Spleen (tissue), 11 donors: Measurements from ENCODE around the gene NPY5R. TPM values are rescaled to one million over a fixed set of nuclear protein-coding genes. Genes with fewer than 3 reads are reported as not detected.

Experiments
- DNase-seq: peaks from one replicate; pipeline ENCODE4 v3.0.0-alpha.2; 2020
- H3K27ac ChIP-seq, 8 donors: fragments of 200-600 bp; sonication (generic) in 7 of 8; 1 replicate in 4 of 8; 2 replicates in 4 of 8; pipeline versions ENCODE4 v1.5.0 to v1.8.0; 2016 to 2021; ENCODE audit warnings: inconsistent platforms in 4 of 8, mild to moderate bottlenecking in 4 of 8, moderate library complexity in 1 of 8
- H3K27me3 ChIP-seq, 7 donors: fragments of 200-600 bp; sonication (generic) in 6 of 7; replicated peaks in 1 of 7; 1 replicate in 4 of 7; 2 replicates in 3 of 7; pipeline versions ENCODE4 v1.5.0 to v1.8.0; 2016 to 2021; ENCODE audit warnings: inconsistent platforms in 3 of 7, mild to moderate bottlenecking in 1 of 7
- H3K36me3 ChIP-seq, 6 donors: fragments of 200-600 bp; sonication (generic) in 5 of 6; 1 replicate in 4 of 6; 2 replicates in 2 of 6; pipeline versions ENCODE4 v1.5.0 to v1.8.0; 2016 to 2021; ENCODE audit warnings: inconsistent platforms in 2 of 6
- H3K4me1 ChIP-seq, 6 donors: fragments of 200-600 bp; sonication (generic) in 5 of 6; 1 replicate in 3 of 6; 2 replicates in 3 of 6; pipeline versions ENCODE4 v1.5.0 to v1.8.0; 2016 to 2021; ENCODE audit warnings: inconsistent platforms in 3 of 6
- H3K4me3 ChIP-seq, 8 donors: fragments of 200-600 bp; sonication (generic) in 7 of 8; 1 replicate in 4 of 8; 2 replicates in 4 of 8; pipeline versions ENCODE4 v1.5.0 to v1.8.0; 2016 to 2021; ENCODE audit warnings: inconsistent platforms in 4 of 8, mild to moderate bottlenecking in 4 of 8, moderate library complexity in 2 of 8
- H3K9me3 ChIP-seq, 8 donors: fragments of 200-600 bp; sonication (generic) in 7 of 8; 1 replicate in 4 of 8; 2 replicates in 4 of 8; pipeline versions ENCODE4 v1.5.0 to v1.8.0; 2016 to 2021; ENCODE audit warnings: inconsistent platforms in 4 of 8
- POLR2A ChIP-seq, 3 donors: fragments of 450-650 bp; IDR thresholded peaks; one replicate each; pipeline ENCODE4 v1.5.1; 2017; ENCODE audit warnings: antibody characterized with exemption in 3 of 3, mild to moderate bottlenecking in 1 of 3
- POLR2AphosphoS5 ChIP-seq, 3 donors: sonication (generic); formaldehyde crosslinking; IDR thresholded peaks; one replicate each; pipeline ENCODE4 v1.5.1; 2017; ENCODE audit warnings: antibody characterized with exemption in 3 of 3
- WGBS, 5 donors: extraction: QIAGEN DNeasy Blood & Tissue Kit in 3 of 5; methylation state at CpG; one replicate each; pipeline versions ENCODE4 v1.1.5 to v1.1.7; 2013 to 2018; 5-methylcytosine and 5-hydroxymethylcytosine counted together
- intact Hi-C: fragments of 100-400 bp; cut with DNase I; formaldehyde crosslinking; loops from one replicate; pipeline ENCODE4 v1.15.0; 2023; ENCODE audit warnings: low total_unique reads
- polyA plus RNA-seq, 3 donors: library from polyadenylated mRNA; stranded (reverse); fragments of 200-250 nt; gene quantifications; one replicate each; pipeline ENCODE4 v1.2.1, GENCODE V29; 2013
- total RNA-seq, 7 donors: library from RNA; depleted of rRNA in 3 of 7; stranded (reverse); fragments of >200 nt in 3 of 7; fragmentation: NEBNext Ultra II Directional in 4 of 7; extraction: Animal tissue kit (Norgen Biotek cat#: 25700) in 4 of 7; gene quantifications; one replicate each; pipeline versions ENCODE4 v1.1.0 to v1.2.1, GENCODE V29; 2016 to 2021
- TF ChIP-seq, protein P1 (sequence below), 11 experiments: fragments of 200-600 bp in 7 of 11; fragments of 450-650 bp in 4 of 11; sonication (generic) in 4 of 11; IDR thresholded peaks in 8 of 11; conservative IDR thresholded peaks in 3 of 11; 1 replicate in 7 of 11; 2 replicates in 4 of 11; pipeline versions ENCODE4 v1.4.0 to v1.8.0; 2016 to 2021; ENCODE audit warnings: antibody characterized with exemption in 11 of 11, inconsistent platforms in 4 of 11, mild to moderate bottlenecking in 1 of 11
- donor health status: healthy with polysubstance abuse.
- donor health status: DM: no; HTN: no; CAD: no; lungs with moderate emphysema.
- donor health status: DM: no; HTN: no; CAD: no.
- donor health status: Bipolar disorder and iron deficiency.
- donor health status: healthy.
- donor health status: DM: no; HTN: no; CAD: no.
- donor health status: DM: yes; HTN: yes; CAD: no.

The NPY5R gene
- total and polyA plus RNA-seq, 10 donors, result 0.77 to 8.4 (median 4.6) TPM

DNA sequence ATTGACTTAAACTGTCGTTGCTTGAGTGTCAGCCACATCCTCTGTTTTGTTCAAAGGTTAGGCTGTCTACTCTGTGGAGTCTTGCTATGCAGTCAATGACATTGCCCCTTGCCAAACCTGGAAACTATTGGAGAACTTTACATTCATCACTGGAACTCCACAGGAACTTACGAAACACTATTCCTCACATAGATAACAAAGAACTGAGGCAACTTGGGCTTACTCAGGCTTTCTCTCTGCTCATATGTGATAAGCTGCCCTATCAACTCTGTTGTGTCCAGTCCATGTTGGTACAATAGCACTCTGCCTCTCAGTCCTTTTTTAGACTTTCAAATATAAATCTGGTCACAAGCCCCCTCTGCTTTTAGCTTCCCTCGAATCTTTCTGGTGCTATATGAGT lies 9.4 kb downstream of the NPY5R start:
- no peak overlapping the region for H3K27ac ChIP-seq
- no peaks in the 10 kb centered on the region for H3K9me3 ChIP-seq
- TF ChIP-seq POLR2AphosphoS5 (IDR thresholded peaks at IDR 0.05) (no peak), POLR2A (IDR thresholded peaks at IDR 0.05) (no peak)
- TF ChIP-seq, protein P1, sequence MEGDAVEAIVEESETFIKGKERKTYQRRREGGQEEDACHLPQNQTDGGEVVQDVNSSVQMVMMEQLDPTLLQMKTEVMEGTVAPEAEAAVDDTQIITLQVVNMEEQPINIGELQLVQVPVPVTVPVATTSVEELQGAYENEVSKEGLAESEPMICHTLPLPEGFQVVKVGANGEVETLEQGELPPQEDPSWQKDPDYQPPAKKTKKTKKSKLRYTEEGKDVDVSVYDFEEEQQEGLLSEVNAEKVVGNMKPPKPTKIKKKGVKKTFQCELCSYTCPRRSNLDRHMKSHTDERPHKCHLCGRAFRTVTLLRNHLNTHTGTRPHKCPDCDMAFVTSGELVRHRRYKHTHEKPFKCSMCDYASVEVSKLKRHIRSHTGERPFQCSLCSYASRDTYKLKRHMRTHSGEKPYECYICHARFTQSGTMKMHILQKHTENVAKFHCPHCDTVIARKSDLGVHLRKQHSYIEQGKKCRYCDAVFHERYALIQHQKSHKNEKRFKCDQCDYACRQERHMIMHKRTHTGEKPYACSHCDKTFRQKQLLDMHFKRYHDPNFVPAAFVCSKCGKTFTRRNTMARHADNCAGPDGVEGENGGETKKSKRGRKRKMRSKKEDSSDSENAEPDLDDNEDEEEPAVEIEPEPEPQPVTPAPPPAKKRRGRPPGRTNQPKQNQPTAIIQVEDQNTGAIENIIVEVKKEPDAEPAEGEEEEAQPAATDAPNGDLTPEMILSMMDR (IDR thresholded peaks at IDR 0.05 in 8 of 11, conservative IDR thresholded peaks at IDR 0.05 in 3 of 11), result no peak
- H3K4me3 ChIP-seq, result no peak overlapping the region
- no peaks in the 10 kb centered on the region for H3K36me3 ChIP-seq
- H3K4me1 ChIP-seq, result no peaks in the 10 kb centered on the region
- no peak for DNase-seq
- H3K27me3 ChIP-seq, result peaks cover 0 to 6% (median 0%) of the 10 kb centered on the region in 7 donors
- 44 to 68% (median 53%) methylated on average over 3 of the region's 3 CpGs for WGBS, 5 donors
- intact Hi-C loops, result no loop called here

DNA sequence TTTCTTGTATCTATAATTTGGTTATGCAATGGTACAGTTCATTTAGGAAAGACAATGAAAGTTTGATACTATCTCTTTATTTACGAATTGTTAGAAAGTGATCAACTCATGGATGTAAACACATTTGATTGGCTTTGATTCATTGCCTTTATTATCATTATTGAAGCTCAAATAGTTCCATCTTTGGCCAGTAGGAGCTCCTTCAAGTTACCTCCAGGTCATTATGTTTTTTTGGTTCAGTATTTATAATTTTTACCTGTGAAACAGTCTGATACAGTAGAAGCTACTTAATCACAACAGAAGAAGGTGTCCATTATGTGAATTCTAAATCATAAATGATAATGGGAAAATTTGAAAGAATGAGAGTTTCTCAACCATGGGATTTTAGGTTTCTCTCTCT lies 12.4 kb downstream of the NPY5R start:
- Histone ChIP-seq H3K27ac (no peak overlapping the region), H3K9me3 (no peaks in the 10 kb centered on the region), H3K27me3 (no peaks in the 10 kb centered on the region), H3K36me3 (no peaks in the 10 kb centered on the region), H3K4me1 (no peaks in the 10 kb centered on the region), H3K4me3 (no peak overlapping the region)
- intact Hi-C loops, result no loop called here
- WGBS, 5 donors, result 84 to 88% (median 86%) methylated on average over 1 of the region's 1 CpG
- no peak for DNase-seq
- TF ChIP-seq POLR2AphosphoS5 (IDR thresholded peaks at IDR 0.05) (no peak), POLR2A (IDR thresholded peaks at IDR 0.05) (no peak)
- TF ChIP-seq, protein P1 (IDR thresholded peaks at IDR 0.05 in 8 of 11, conservative IDR thresholded peaks at IDR 0.05 in 3 of 11), result no peak

DNA sequence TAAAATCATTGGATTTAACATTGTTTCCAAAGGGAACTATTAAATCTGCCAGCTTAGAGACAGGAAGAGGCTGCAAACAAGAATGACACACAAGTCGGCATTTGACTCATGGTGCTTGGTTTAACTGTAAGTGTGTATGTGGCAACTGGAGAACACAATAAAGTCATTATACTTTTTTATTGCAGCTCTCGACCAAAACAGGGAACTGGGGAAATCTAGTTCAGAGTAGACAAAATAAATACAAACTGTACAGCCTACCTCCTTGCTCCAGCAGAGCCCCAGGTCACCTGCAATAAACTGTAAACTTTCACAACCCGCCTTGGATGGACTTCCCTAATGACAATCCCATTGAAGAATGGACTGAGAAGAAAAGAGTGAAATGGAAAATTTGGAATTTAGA lies 24.0 kb downstream of the NPY5R start:
- Histone ChIP-seq H3K27me3 (peaks cover 0 to 7% (median 0%) of the 10 kb centered on the region in 7 donors), H3K36me3 (no peaks in the 10 kb centered on the region), H3K4me3 (no peak overlapping the region), H3K9me3 (no peaks in the 10 kb centered on the region), H3K27ac (no peak overlapping the region), H3K4me1 (no peaks in the 10 kb centered on the region)
- 31 to 48% (median 46%) methylated on average over 3 of the region's 3 CpGs for WGBS, 5 donors
- TF ChIP-seq, protein P1 (IDR thresholded peaks at IDR 0.05 in 8 of 11, conservative IDR thresholded peaks at IDR 0.05 in 3 of 11), result no peak
- TF ChIP-seq POLR2A (IDR thresholded peaks at IDR 0.05) (no peak), POLR2AphosphoS5 (IDR thresholded peaks at IDR 0.05) (no peak)
- intact Hi-C loops, result no loop called here
- no peak for DNase-seq

DNA sequence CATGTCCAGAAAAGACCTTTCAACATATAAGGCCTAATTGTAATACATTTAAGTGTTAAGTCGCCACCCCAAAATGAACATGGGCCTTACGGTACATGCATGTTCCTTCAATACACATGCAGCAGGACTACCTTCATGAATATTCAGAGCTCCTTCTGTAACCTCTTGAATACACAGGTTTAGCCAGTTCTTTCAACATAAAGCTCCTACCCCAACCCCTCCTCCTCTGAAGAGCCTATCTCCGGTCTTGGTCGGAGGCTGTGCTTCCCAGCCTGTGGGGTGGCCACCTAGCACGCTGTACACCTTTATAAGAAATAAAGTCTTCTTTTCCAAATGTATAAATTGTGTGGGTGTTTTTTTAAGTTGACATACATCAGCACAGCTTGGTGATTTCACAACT lies 28.3 kb downstream of the NPY5R start:
- Histone ChIP-seq H3K4me1 (no peaks in the 10 kb centered on the region), H3K36me3 (no peaks in the 10 kb centered on the region), H3K27me3 (peaks cover 0 to 7% (median 0%) of the 10 kb centered on the region in 7 donors), H3K4me3 (no peak overlapping the region), H3K9me3 (no peaks in the 10 kb centered on the region), H3K27ac (no peak overlapping the region)
- DNase-seq, result no peak
- 90 to 97% (median 91%) methylated on average over 5 of the region's 5 CpGs for WGBS, 5 donors
- TF ChIP-seq, protein P1 (IDR thresholded peaks at IDR 0.05 in 8 of 11, conservative IDR thresholded peaks at IDR 0.05 in 3 of 11), result no peak
- intact Hi-C loops, result no loop called here
